T-helper 1 cell treated with Interleukin-12 subunit alpha and Interleukin-12 subunit beta and Interleukin-4 antibody, amounts not matched to agents 30 μg/mL and 1 μg/mL, for 36 hours (primary cell): ENCODE results near the gene RDH13.

Experiments
- H3K27ac Mint-ChIP-seq: one replicate; pipeline ENCODE4 v1.8.0; 2021; ENCODE audit warnings: mild to moderate bottlenecking, mixed read lengths
- H3K27me3 Mint-ChIP-seq: one replicate; pipeline ENCODE4 v1.8.0; 2021; ENCODE audit warnings: low read depth, mixed read lengths
- H3K36me3 Mint-ChIP-seq: one replicate; pipeline ENCODE4 v1.8.0; 2021; ENCODE audit warnings: low read depth, mixed read lengths
- H3K4me1 Mint-ChIP-seq: one replicate; pipeline ENCODE4 v1.8.0; 2021; ENCODE audit warnings: low read depth, mixed read lengths
- H3K4me3 Mint-ChIP-seq: one replicate; pipeline ENCODE4 v1.8.0; 2021; ENCODE audit warnings: mild to moderate bottlenecking, moderate library complexity, mixed read lengths
- H3K9me3 Mint-ChIP-seq: one replicate; pipeline ENCODE4 v1.8.0; 2021; ENCODE audit warnings: mixed read lengths

Gene RDH13

GRCh38 chr19:55096061-55096701 is 33.2 kb upstream of the RDH13 start:
- H3K27me3 Mint-ChIP-seq = no peaks in the 10 kb centered on the region
- H3K4me3 Mint-ChIP-seq = no peak overlapping the region
- H3K4me1 Mint-ChIP-seq = no peaks in the 10 kb centered on the region
- H3K9me3 Mint-ChIP-seq = no peaks in the 10 kb centered on the region
- no peak overlapping the region for H3K27ac Mint-ChIP-seq
- peaks cover 8% of the 10 kb centered on the region for H3K36me3 Mint-ChIP-seq

- Mint-ChIP-seq H3K27me3 (no peaks in the 10 kb centered on the region), H3K27ac (no peak overlapping the region), H3K4me1 (no peaks in the 10 kb centered on the region), H3K36me3 (peaks cover 8% of the 10 kb centered on the region), H3K9me3 (no peaks in the 10 kb centered on the region), H3K4me3 (no peak overlapping the region)
Measured at GRCh38 chr19:55095260-55096060, 32.5 kb upstream of the RDH13 start.

- Mint-ChIP-seq H3K27me3 (no peaks in the 10 kb centered on the region), H3K4me1 (peaks cover 3% of the 10 kb centered on the region), H3K36me3 (peaks cover 9% of the 10 kb centered on the region), H3K27ac (no peak overlapping the region), H3K4me3 (no peak overlapping the region), H3K9me3 (no peaks in the 10 kb centered on the region)
Measured at GRCh38 chr19:55094456-55095259, 31.7 kb upstream of the RDH13 start.

- no peak overlapping the region for H3K4me3 Mint-ChIP-seq
- peaks cover 12% of the 10 kb centered on the region for H3K27me3 Mint-ChIP-seq
- peaks cover 15% of the 10 kb centered on the region for H3K4me1 Mint-ChIP-seq
- peaks cover 21% of the 10 kb centered on the region for H3K36me3 Mint-ChIP-seq
- H3K9me3 Mint-ChIP-seq = no peaks in the 10 kb centered on the region
- H3K27ac Mint-ChIP-seq = no peak overlapping the region
Measured at GRCh38 chr19:55092423-55093318, 29.7 kb upstream of the RDH13 start.

GRCh38 chr19:55091955-55092354 is 29.0 kb upstream of the RDH13 start:
- H3K9me3 Mint-ChIP-seq = no peaks in the 10 kb centered on the region
- no peak overlapping the region for H3K4me3 Mint-ChIP-seq
- peaks cover 23% of the 10 kb centered on the region for H3K36me3 Mint-ChIP-seq
- H3K27ac Mint-ChIP-seq = no peak overlapping the region
- H3K4me1 Mint-ChIP-seq = peaks cover 15% of the 10 kb centered on the region
- H3K27me3 Mint-ChIP-seq = peaks cover 19% of the 10 kb centered on the region

GRCh38 chr19:55091126-55091910 is 28.4 kb upstream of the RDH13 start:
- H3K27me3 Mint-ChIP-seq = peaks cover 19% of the 10 kb centered on the region
- H3K27ac Mint-ChIP-seq = no peak overlapping the region
- H3K4me3 Mint-ChIP-seq = no peak overlapping the region
- H3K36me3 Mint-ChIP-seq = peaks cover 23% of the 10 kb centered on the region
- H3K4me1 Mint-ChIP-seq = peaks cover 15% of the 10 kb centered on the region
- no peaks in the 10 kb centered on the region for H3K9me3 Mint-ChIP-seq

GRCh38 chr19:55090564-55090963 is 27.6 kb upstream of the RDH13 start:
- Mint-ChIP-seq H3K4me1 (peaks cover 15% of the 10 kb centered on the region), H3K36me3 (peaks cover 23% of the 10 kb centered on the region), H3K9me3 (no peaks in the 10 kb centered on the region), H3K27me3 (peaks cover 26% of the 10 kb centered on the region), H3K27ac (no peak overlapping the region), H3K4me3 (no peak overlapping the region)

- Mint-ChIP-seq H3K36me3 (peaks cover 20% of the 10 kb centered on the region), H3K9me3 (no peaks in the 10 kb centered on the region), H3K4me1 (peaks cover 15% of the 10 kb centered on the region), H3K27ac (peak overlapping the region; percentile 18), H3K4me3 (no peak overlapping the region), H3K27me3 (peaks cover 33% of the 10 kb centered on the region)
Measured at GRCh38 chr19:55089342-55089944, 26.5 kb upstream of the RDH13 start.

GRCh38 chr19:55088543-55089341 is 25.8 kb upstream of the RDH13 start:
- no peak overlapping the region for H3K27ac Mint-ChIP-seq
- peaks cover 39% of the 10 kb centered on the region for H3K27me3 Mint-ChIP-seq

GRCh38 chr19:55088021-55088451 is 25.1 kb upstream of the RDH13 start:
- Mint-ChIP-seq H3K27me3 (peaks cover 42% of the 10 kb centered on the region), H3K4me3 (no peak overlapping the region), H3K9me3 (no peaks in the 10 kb centered on the region), H3K36me3 (peaks cover 20% of the 10 kb centered on the region), H3K27ac (no peak overlapping the region), H3K4me1 (peaks cover 18% of the 10 kb centered on the region)

More at GRCh38 chr19:55088543-55089341, 25.8 kb upstream of the RDH13 start:
- H3K4me1 Mint-ChIP-seq = peaks cover 18% of the 10 kb centered on the region
- peaks cover 20% of the 10 kb centered on the region for H3K36me3 Mint-ChIP-seq
- no peaks in the 10 kb centered on the region for H3K9me3 Mint-ChIP-seq
- peak overlapping the region; percentile 54 for H3K4me3 Mint-ChIP-seq

GRCh38 chr19:55087542-55087901 is 24.6 kb upstream of the RDH13 start:
- no peaks in the 10 kb centered on the region for H3K9me3 Mint-ChIP-seq
- H3K4me3 Mint-ChIP-seq = no peak overlapping the region
- peaks cover 19% of the 10 kb centered on the region for H3K4me1 Mint-ChIP-seq
- H3K27ac Mint-ChIP-seq = no peak overlapping the region
- H3K27me3 Mint-ChIP-seq = peaks cover 47% of the 10 kb centered on the region
- H3K36me3 Mint-ChIP-seq = peaks cover 20% of the 10 kb centered on the region

- peaks cover 20% of the 10 kb centered on the region for H3K36me3 Mint-ChIP-seq
- H3K4me1 Mint-ChIP-seq = peaks cover 24% of the 10 kb centered on the region
- H3K27me3 Mint-ChIP-seq = peaks cover 51% of the 10 kb centered on the region
- no peak overlapping the region for H3K27ac Mint-ChIP-seq
- H3K9me3 Mint-ChIP-seq = no peaks in the 10 kb centered on the region
- H3K4me3 Mint-ChIP-seq = peak overlapping the region; percentile 4
Measured at GRCh38 chr19:55086730-55087541, 24.0 kb upstream of the RDH13 start.
